DOHH2 (cell line): ENCODE results near the gene SLC6A17.

ENCODE experiments used
- EZH2phosphoT487 ChIP-seq: fragments of 200-600 bp; sonication (generic); IDR thresholded peaks from 2 replicates; pipeline ENCODE4 v1.6.1; 2017; ENCODE audit warnings: borderline replicate concordance, mild to moderate bottlenecking, antibody characterized with exemption, low read length, moderate library complexity, mixed read lengths
- TF ChIP-seq, protein P1 (sequence below): fragments of 200-600 bp; sonication (generic); IDR thresholded peaks from one replicate; pipeline ENCODE4 v1.5.1; 2014; ENCODE audit warnings: antibody characterized with exemption, mild to moderate bottlenecking, low read depth, low read length; ENCODE audit not compliant: poor library complexity, severe bottlenecking

GRCh38 chr1:110243574-110243973, 93.3 kb downstream of the SLC6A17 start:
- TF ChIP-seq, protein P1, sequence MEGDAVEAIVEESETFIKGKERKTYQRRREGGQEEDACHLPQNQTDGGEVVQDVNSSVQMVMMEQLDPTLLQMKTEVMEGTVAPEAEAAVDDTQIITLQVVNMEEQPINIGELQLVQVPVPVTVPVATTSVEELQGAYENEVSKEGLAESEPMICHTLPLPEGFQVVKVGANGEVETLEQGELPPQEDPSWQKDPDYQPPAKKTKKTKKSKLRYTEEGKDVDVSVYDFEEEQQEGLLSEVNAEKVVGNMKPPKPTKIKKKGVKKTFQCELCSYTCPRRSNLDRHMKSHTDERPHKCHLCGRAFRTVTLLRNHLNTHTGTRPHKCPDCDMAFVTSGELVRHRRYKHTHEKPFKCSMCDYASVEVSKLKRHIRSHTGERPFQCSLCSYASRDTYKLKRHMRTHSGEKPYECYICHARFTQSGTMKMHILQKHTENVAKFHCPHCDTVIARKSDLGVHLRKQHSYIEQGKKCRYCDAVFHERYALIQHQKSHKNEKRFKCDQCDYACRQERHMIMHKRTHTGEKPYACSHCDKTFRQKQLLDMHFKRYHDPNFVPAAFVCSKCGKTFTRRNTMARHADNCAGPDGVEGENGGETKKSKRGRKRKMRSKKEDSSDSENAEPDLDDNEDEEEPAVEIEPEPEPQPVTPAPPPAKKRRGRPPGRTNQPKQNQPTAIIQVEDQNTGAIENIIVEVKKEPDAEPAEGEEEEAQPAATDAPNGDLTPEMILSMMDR = no peak
- no peak for TF ChIP-seq EZH2phosphoT487
